OCI-LY1 (cell line): ENCODE results near the gene GNRHR.

Experiments used
- H2AFZ ChIP-seq: fragments of 200-600 bp; sonication (generic), shearing (Covaris generic); 2 replicates; pipeline ENCODE4 v1.6.0; 2014; ENCODE audit warnings: antibody characterized with exemption, mild to moderate bottlenecking, low read length
- H3F3A ChIP-seq: fragments of 200-600 bp; sonication (generic), shearing (Covaris generic); 2 replicates; pipeline ENCODE4 v1.6.0; 2014; ENCODE audit warnings: mild to moderate bottlenecking, antibody characterized with exemption, low read length, moderate library complexity; ENCODE audit not compliant: insufficient read depth
- H3K27ac ChIP-seq: fragments of 200-600 bp; sonication (generic); 2 replicates; pipeline ENCODE4 v1.5.1; 2014; ENCODE audit warnings: low read length, mixed run types, mild to moderate bottlenecking, low read depth; ENCODE audit not compliant: poor library complexity, severe bottlenecking
- H3K27me3 ChIP-seq: fragments of 200-600 bp; sonication (generic); 2 replicates; pipeline ENCODE4 v1.6.0; 2014; ENCODE audit warnings: antibody characterized with exemption, mild to moderate bottlenecking, low read length, moderate library complexity; ENCODE audit not compliant: insufficient read depth
- H3K36me3 ChIP-seq: fragments of 200-600 bp; sonication (generic); 2 replicates; pipeline ENCODE4 v1.6.1; 2014; ENCODE audit warnings: mild to moderate bottlenecking, antibody characterized with exemption, low read length, moderate library complexity, mixed read lengths; ENCODE audit not compliant: insufficient read depth
- H3K4me1 ChIP-seq: fragments of 200-600 bp; sonication (generic); 2 replicates; pipeline ENCODE4 v1.5.1; 2014; ENCODE audit warnings: mild to moderate bottlenecking, low read length, moderate library complexity; ENCODE audit not compliant: insufficient read depth, severe bottlenecking
- H3K4me2 ChIP-seq: fragments of 200-600 bp; sonication (generic), shearing (Covaris generic); 2 replicates; pipeline ENCODE4 v1.6.1; 2014; ENCODE audit warnings: low read length
- H3K4me3 ChIP-seq: fragments of 200-600 bp; sonication (generic); 2 replicates; pipeline ENCODE4 v1.5.1; 2014; ENCODE audit warnings: low read length, low read depth, mild to moderate bottlenecking, mixed read lengths; ENCODE audit not compliant: poor library complexity, severe bottlenecking
- H3K79me2 ChIP-seq: fragments of 200-600 bp; shearing (Covaris generic); 2 replicates; pipeline ENCODE4 v1.6.1; 2016; ENCODE audit warnings: mixed run types, low read length, mixed read lengths; ENCODE audit not compliant: insufficient read depth
- H3K9ac ChIP-seq: fragments of 200-600 bp; sonication (generic), shearing (Covaris generic); 2 replicates; pipeline ENCODE4 v1.6.1; 2014; ENCODE audit warnings: mild to moderate bottlenecking, low read length, mixed read lengths
- H3K9me2 ChIP-seq: fragments of 200-600 bp; sonication (generic), shearing (Covaris generic); 2 replicates; pipeline ENCODE4 v1.6.1; 2014; ENCODE audit warnings: low read depth, mild to moderate bottlenecking, low read length, mixed read lengths
- H3K9me3 ChIP-seq: fragments of 200-600 bp; shearing (Covaris generic); 2 replicates; pipeline ENCODE4 v1.6.1; 2014; ENCODE audit warnings: low read length, mixed read lengths
- H4K20me1 ChIP-seq: fragments of 200-600 bp; sonication (generic), shearing (Covaris generic); 2 replicates; pipeline ENCODE4 v1.6.0; 2016; ENCODE audit warnings: mild to moderate bottlenecking, low read length; ENCODE audit not compliant: insufficient read depth
- EZH2 ChIP-seq: fragments of 200-600 bp; sonication (generic), shearing (Covaris generic); IDR thresholded peaks from 2 replicates; pipeline ENCODE4 v1.8.0; 2017; ENCODE audit warnings: borderline replicate concordance, mixed run types, mild to moderate bottlenecking, antibody characterized with exemption, low read length, moderate library complexity, mixed read lengths

The GNRHR gene

GRCh38 chr4:67691328-67691727 is 62.9 kb downstream of the GNRHR start:
- Histone ChIP-seq H3K4me1 (no peaks in the 10 kb centered on the region), H3K4me3 (no peak overlapping the region), H3F3A (no peaks in the 10 kb centered on the region), H3K9ac (no peak overlapping the region), H3K79me2 (peaks cover 7% of the 10 kb centered on the region; the same call in 1 of the 2 replicates), H3K27ac (no peak overlapping the region), H3K9me2 (no peaks in the 10 kb centered on the region), H4K20me1 (no peaks in the 10 kb centered on the region), H3K4me2 (no peak overlapping the region), H3K36me3 (peaks cover 66% of the 10 kb centered on the region), H3K9me3 (0 out of 2 replicates have a peak, but pooled peaks cover 3% of the 10 kb centered on the region), H2AFZ (no peak overlapping the region), H3K27me3 (no peaks in the 10 kb centered on the region)
- no peak for TF ChIP-seq EZH2
